Activated T-helper 1 cell treated with anti-CD3 and anti-CD28 coated beads, Interleukin-12 subunit alpha, Interleukin-12 subunit beta, Interleukin-2, Interleukin-4 antibody, amounts not matched to agents 30 ng/mL and 10 ng/mL and 1 ng/mL, durations not matched to agents 14 hours and 24 hours and 36 hours (primary cell): ENCODE data around the gene DDR1. TPM values are rescaled to one million over a fixed set of nuclear protein-coding genes. Genes with fewer than 3 reads are reported as not detected.

Source experiments
- DNase-seq: peaks from one replicate; pipeline ENCODE4 v3.0.0; 2021; ENCODE audit warnings: low spot score
- H3K27ac Mint-ChIP-seq: one replicate; pipeline ENCODE4 v1.8.0; 2021; ENCODE audit warnings: mild to moderate bottlenecking, mixed read lengths
- H3K27me3 Mint-ChIP-seq: one replicate; pipeline ENCODE4 v1.8.0; 2022; ENCODE audit warnings: mild to moderate bottlenecking, moderate library complexity, mixed read lengths; ENCODE audit not compliant: insufficient read depth
- H3K36me3 Mint-ChIP-seq: one replicate; pipeline ENCODE4 v1.8.0; 2021; ENCODE audit warnings: low read depth, mixed read lengths
- H3K4me1 Mint-ChIP-seq: one replicate; pipeline ENCODE4 v1.8.0; 2021; ENCODE audit warnings: low read depth, mixed read lengths
- H3K4me3 Mint-ChIP-seq: one replicate; pipeline ENCODE4 v1.8.0; 2021; ENCODE audit warnings: mild to moderate bottlenecking, moderate library complexity, mixed read lengths
- H3K9me3 Mint-ChIP-seq: one replicate; pipeline ENCODE4 v1.8.0; 2021; ENCODE audit warnings: mixed read lengths
- intact Hi-C: fragments of 100-400 bp; cut with micrococcal nuclease; formaldehyde crosslinking; loops from one replicate; pipeline ENCODE4 v1.15.1; 2024
- total RNA-seq: library from RNA; stranded (reverse); gene quantifications from 2 replicates; pipeline ENCODE4 v1.2.3, GENCODE V29; 2022

The DDR1 gene
- total RNA-seq, 1 donor from 2014 or later = 21.4 TPM

DNA sequence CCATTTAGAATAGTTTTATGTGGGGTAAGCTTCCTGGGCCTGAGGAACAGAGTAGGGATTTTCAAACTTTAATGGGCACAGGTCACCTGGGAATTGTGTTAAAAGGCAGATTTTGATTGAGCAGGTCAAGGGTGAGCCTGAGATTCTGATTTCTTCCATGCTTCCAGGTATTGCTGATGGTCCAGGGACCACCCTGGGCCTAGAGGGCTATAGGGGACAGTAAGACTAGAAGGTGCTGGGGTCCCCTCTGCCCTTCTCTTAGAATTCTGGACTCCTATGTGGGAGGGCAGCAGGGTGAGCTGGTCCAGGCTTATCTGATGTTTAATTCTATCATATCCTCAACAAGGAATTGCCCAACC lies 2.6 kb downstream of the DDR1 start:
- Mint-ChIP-seq H3K27me3 (no peaks in the 10 kb centered on the region), H3K27ac (no peak overlapping the region), H3K4me1 (peaks cover 34% of the 10 kb centered on the region), H3K9me3 (no peaks in the 10 kb centered on the region), H3K4me3 (no peak overlapping the region), H3K36me3 (no peaks in the 10 kb centered on the region)
- no peak for DNase-seq
- intact Hi-C loops = no loop called here

DNA sequence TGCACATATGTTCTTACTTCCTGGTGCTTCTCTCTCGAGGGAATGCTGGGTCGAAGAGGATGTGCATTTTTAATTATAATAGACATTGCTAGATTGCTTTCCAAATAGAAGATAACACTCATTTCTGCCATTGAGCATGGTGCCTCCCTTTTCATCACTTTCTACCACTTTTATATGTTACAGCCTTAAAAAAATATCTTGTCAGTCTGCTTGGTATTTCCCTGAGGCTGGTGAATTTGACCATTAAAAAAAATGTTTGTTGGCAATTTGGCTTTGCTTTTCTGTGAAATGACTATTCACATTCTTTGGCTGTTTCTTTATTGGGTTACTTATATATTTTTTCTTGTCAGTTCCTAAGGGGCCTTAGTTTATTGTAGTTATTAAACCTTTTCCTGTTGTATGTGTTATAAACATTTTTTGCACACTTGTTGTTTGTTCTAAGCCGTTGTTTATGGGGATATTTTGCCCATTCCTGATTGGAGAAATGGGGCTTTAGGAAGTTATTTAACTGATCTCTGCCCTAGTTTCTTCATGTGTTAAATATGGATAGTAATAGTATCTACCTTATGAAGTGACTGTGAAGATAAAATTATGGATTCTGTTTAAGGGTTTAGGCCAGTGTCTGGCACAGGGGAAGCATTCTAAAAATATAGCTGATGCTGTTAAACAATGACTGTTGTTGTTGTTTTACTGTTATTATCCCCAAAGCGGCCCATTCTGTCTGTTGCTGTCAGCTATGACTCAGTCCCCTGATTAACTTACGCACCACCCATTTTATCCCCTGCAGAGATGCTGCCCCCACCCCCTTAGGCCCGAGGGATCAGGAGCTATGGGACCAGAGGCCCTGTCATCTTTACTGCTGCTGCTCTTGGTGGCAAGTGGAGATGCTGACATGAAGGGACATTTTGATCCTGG lies 3.8 kb downstream of the DDR1 start:
- H3K9me3 Mint-ChIP-seq = no peaks in the 10 kb centered on the region
- no peak overlapping the region for H3K27ac Mint-ChIP-seq
- no peaks in the 10 kb centered on the region for H3K27me3 Mint-ChIP-seq
- H3K4me1 Mint-ChIP-seq = peaks cover 29% of the 10 kb centered on the region
- intact Hi-C loops = no loop called here
- no peaks in the 10 kb centered on the region for H3K36me3 Mint-ChIP-seq
- H3K4me3 Mint-ChIP-seq = no peak overlapping the region
- no peak for DNase-seq

DNA sequence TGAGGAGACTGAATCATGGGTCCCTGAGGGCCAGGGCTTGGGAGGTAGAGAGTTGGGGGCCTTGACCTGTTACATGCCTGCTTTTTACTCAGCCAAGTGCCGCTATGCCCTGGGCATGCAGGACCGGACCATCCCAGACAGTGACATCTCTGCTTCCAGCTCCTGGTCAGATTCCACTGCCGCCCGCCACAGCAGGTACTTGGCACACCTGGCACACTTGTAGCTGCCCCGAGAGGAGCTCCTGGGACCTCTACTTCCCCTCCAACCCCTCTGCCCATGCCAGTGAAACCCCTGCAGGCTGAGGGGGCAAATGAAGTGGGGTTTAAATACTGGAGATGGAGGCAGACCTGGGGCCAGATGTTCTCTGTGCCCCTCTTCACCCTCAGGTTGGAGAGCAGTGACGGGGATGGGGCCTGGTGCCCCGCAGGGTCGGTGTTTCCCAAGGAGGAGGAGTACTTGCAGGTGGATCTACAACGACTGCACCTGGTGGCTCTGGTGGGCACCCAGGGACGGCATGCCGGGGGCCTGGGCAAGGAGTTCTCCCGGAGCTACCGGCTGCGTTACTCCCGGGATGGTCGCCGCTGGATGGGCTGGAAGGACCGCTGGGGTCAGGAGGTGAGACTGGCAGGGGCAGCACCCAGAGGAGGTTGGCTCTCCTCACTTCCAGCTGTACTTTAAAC lies 4.6 kb downstream of the DDR1 start:
- no peaks in the 10 kb centered on the region for H3K36me3 Mint-ChIP-seq
- intact Hi-C loops = no loop called here
- H3K4me3 Mint-ChIP-seq = no peak overlapping the region
- no peaks in the 10 kb centered on the region for H3K27me3 Mint-ChIP-seq
- no peaks in the 10 kb centered on the region for H3K9me3 Mint-ChIP-seq
- peaks cover 23% of the 10 kb centered on the region for H3K4me1 Mint-ChIP-seq
- no peak overlapping the region for H3K27ac Mint-ChIP-seq
- no peak for DNase-seq

DNA sequence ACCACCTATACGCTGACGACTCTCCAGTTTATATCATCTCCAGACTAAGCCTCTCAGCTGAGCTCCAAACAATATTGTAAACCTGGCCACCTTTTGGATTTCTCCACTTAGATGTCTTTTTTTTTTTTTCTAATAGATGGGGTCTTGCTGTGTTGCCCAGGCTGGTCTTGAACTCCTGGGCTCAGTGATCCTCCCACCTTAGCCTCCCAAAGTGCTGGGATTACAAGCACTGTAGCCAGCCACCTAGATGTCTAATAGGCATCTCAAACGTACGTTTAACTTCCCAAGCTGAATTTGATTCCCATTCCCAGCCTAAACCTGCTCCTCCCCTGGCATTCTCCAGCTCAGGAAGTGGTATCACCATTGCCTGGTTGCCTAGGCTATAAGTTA lies 5.2 kb downstream of the DDR1 start:
- intact Hi-C loops = no loop called here
- no peaks in the 10 kb centered on the region for H3K36me3 Mint-ChIP-seq
- no peaks in the 10 kb centered on the region for H3K27me3 Mint-ChIP-seq
- H3K9me3 Mint-ChIP-seq = no peaks in the 10 kb centered on the region
- no peak for DNase-seq
- no peak overlapping the region for H3K4me3 Mint-ChIP-seq
- peaks cover 23% of the 10 kb centered on the region for H3K4me1 Mint-ChIP-seq
- no peak overlapping the region for H3K27ac Mint-ChIP-seq

DNA sequence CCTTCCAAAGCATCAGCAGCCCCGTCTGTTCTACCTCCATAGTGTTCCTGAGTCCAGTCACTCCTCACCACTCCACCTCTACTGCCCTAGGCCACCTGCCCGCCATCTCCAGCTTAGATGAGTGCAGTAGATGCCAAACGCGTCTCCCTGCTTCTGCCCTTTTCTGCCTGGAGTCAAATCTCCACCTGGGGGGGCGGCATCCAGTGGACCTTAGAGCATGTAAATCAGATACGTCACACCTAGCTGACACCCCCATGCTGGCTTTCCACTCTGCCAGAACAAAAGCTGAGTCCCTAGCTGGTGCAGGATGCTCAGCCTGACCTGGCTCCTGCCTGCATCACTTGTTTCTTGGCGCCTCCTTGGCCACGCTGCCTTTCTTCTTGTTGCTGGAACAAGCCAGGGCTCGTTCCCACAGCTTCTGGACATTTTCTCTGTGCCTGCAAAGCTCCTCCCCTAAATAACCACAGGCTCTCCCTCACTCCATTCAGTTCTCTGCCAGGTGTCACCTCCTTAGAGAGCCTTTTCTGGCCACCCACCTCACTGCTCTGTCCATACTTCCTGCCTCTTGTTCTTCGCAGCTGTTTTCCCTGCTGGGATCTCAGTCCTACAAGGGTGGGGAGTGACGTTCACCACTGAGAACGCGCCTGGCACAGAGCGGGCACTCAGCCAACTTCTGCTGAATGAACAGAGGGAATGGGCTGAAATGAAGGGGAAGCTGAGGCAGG lies 5.8 kb downstream of the DDR1 start:
- Mint-ChIP-seq H3K36me3 (peaks cover 6% of the 10 kb centered on the region), H3K27ac (no peak overlapping the region), H3K9me3 (no peaks in the 10 kb centered on the region), H3K4me1 (peaks cover 19% of the 10 kb centered on the region), H3K27me3 (no peaks in the 10 kb centered on the region), H3K4me3 (no peak overlapping the region)
- DNase-seq = no peak
- intact Hi-C loops = no loop called here

DNA sequence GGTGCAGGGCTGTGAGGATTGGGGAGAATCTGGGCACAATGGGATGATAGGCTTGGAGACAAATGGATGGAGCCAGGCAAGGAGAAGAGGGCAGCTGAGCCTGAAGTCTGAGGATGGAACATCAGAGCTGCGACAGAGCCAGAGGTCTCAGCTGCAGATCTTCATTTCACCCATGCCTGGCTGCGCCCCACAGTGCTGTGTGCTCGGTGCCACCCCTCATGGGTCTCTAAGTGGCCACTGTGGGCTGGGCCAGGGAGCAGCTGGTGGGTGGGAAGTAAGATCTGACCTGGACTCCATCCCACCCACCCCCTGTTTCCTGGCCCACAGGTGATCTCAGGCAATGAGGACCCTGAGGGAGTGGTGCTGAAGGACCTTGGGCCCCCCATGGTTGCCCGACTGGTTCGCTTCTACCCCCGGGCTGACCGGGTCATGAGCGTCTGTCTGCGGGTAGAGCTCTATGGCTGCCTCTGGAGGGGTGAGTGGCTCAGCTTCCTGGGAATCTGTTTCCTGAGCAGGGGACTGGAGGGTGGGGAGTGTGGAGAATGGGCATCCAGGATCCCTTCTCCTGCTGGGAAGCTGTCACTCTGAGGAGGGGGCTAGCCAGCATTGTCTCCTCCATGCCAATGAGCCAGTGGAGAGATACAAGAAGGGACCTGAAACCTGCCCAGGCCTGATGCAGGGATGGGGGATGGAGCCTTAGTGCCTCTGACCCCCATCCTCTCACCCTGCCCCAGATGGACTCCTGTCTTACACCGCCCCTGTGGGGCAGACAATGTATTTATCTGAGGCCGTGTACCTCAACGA lies 6.5 kb downstream of the DDR1 start:
- no peaks in the 10 kb centered on the region for H3K27me3 Mint-ChIP-seq
- H3K36me3 Mint-ChIP-seq = peaks cover 6% of the 10 kb centered on the region
- H3K27ac Mint-ChIP-seq = no peak overlapping the region
- H3K4me1 Mint-ChIP-seq = peaks cover 12% of the 10 kb centered on the region
- H3K9me3 Mint-ChIP-seq = no peaks in the 10 kb centered on the region
- no peak overlapping the region for H3K4me3 Mint-ChIP-seq
- DNase-seq = no peak
- intact Hi-C loops = no loop called here

DNA sequence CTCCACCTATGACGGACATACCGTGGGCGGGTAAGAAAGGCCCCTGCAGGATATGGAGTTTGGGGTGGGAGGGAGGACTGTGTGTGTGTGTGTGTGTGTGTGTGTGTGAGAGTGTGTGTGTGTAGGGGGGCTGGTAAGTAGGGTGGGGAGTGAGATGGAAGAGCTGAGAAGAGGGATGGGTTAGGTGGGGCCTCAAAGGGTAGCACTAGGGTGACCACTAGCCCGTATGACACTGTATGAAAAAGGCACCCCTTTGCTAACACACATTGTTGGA lies 7.1 kb downstream of the DDR1 start:
- Mint-ChIP-seq H3K27ac (no peak overlapping the region), H3K9me3 (no peaks in the 10 kb centered on the region), H3K4me1 (peaks cover 6% of the 10 kb centered on the region), H3K4me3 (no peak overlapping the region), H3K36me3 (peaks cover 6% of the 10 kb centered on the region), H3K27me3 (no peaks in the 10 kb centered on the region)
- no peak for DNase-seq
- intact Hi-C loops = no loop called here

DNA sequence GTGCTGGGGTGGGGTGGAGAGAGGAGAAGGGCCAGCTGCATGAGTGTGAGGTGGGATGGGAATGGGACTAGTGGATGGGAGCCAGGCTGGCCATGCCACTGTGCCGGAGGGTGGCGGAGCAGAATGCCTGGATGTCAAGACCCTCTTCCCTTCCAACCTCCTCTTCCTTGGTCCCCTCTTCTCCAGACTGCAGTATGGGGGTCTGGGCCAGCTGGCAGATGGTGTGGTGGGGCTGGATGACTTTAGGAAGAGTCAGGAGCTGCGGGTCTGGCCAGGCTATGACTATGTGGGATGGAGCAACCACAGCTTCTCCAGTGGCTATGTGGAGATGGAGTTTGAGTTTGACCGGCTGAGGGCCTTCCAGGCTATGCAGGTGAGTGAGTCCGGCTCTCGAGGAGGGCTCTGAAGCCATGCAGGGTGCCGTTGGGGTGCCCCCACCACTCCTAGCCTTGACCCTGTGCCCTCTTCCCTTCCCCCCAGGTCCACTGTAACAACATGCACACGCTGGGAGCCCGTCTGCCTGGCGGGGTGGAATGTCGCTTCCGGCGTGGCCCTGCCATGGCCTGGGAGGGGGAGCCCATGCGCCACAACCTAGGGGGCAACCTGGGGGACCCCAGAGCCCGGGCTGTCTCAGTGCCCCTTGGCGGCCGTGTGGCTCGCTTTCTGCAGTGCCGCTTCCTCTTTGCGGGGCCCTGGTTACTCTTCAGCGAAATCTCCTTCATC lies 7.7 kb downstream of the DDR1 start:
- intact Hi-C loops = no loop called here
- Mint-ChIP-seq H3K27ac (no peak overlapping the region), H3K4me1 (peaks cover under 1% of the 10 kb centered on the region), H3K4me3 (no peak overlapping the region), H3K27me3 (no peaks in the 10 kb centered on the region), H3K36me3 (peaks cover 6% of the 10 kb centered on the region), H3K9me3 (no peaks in the 10 kb centered on the region)
- no peak for DNase-seq

DNA sequence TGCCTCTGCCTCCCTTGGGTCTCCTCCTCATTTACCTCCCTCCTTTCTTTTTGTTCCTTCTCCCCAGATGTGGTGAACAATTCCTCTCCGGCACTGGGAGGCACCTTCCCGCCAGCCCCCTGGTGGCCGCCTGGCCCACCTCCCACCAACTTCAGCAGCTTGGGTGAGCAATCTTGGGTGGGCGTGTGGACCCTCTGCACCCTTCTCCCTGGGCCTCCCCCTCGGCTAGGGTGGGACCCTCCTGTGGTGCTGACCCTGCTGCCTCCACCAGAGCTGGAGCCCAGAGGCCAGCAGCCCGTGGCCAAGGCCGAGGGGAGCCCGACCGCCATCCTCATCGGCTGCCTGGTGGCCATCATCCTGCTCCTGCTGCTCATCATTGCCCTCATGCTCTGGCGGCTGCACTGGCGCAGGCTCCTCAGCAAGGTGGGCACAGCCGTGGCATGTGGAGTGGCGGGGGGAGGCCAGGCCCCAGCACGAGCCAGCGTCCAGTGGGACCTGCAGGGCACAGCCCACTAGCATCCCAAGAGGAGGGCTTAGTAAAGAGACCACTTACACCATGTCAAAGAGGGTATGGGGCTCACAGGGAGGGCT lies 8.8 kb downstream of the DDR1 start:
- H3K4me1 Mint-ChIP-seq = no peaks in the 10 kb centered on the region
- DNase-seq = no peak
- no peak overlapping the region for H3K27ac Mint-ChIP-seq
- H3K4me3 Mint-ChIP-seq = no peak overlapping the region
- intact Hi-C loops = no loop called here
- no peaks in the 10 kb centered on the region for H3K27me3 Mint-ChIP-seq
- no peaks in the 10 kb centered on the region for H3K9me3 Mint-ChIP-seq
- peaks cover 6% of the 10 kb centered on the region for H3K36me3 Mint-ChIP-seq

DNA sequence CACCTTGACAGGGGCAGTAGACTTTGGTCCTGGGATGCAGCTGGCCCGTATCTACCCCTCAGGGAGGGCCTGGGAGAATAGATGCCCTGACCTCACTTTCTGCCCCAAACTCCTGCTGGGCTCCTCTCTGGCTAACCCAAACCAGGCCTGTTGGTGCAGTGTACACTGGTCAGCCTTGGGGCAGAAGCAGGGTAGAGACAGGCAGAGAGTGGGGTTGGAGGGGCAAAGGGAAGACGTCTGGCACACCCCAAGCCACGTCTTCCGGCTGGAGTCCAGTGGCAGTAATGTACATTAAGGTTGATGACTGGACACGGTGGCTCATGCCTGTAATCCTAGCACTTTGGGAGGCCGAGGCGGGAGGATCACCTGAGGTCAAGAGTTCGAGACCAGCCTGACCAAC lies 9.3 kb downstream of the DDR1 start:
- Mint-ChIP-seq H3K27me3 (no peaks in the 10 kb centered on the region), H3K9me3 (no peaks in the 10 kb centered on the region), H3K4me3 (no peak overlapping the region), H3K4me1 (no peaks in the 10 kb centered on the region), H3K36me3 (peaks cover 6% of the 10 kb centered on the region), H3K27ac (no peak overlapping the region)
- no peak for DNase-seq
- intact Hi-C loops = no loop called here

DNA sequence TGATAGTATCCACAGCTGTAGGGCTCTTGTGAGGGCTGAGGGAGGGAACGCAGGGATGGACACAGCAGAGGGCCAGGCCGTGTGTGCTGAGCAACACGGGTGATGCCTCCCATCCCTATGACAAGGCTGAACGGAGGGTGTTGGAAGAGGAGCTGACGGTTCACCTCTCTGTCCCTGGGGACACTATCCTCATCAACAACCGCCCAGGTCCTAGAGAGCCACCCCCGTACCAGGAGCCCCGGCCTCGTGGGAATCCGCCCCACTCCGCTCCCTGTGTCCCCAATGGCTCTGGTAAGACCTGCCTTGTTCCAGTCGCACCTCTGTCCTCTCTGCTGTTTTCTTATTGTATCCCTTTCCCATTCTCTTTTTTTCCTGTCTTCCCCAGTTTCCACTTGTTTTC lies 10.1 kb downstream of the DDR1 start:
- H3K27ac Mint-ChIP-seq = no peak overlapping the region
- peaks cover 6% of the 10 kb centered on the region for H3K36me3 Mint-ChIP-seq
- H3K27me3 Mint-ChIP-seq = no peaks in the 10 kb centered on the region
- H3K4me3 Mint-ChIP-seq = no peak overlapping the region
- intact Hi-C loops = no loop called here
- no peak for DNase-seq
- H3K9me3 Mint-ChIP-seq = no peaks in the 10 kb centered on the region
- no peaks in the 10 kb centered on the region for H3K4me1 Mint-ChIP-seq

DNA sequence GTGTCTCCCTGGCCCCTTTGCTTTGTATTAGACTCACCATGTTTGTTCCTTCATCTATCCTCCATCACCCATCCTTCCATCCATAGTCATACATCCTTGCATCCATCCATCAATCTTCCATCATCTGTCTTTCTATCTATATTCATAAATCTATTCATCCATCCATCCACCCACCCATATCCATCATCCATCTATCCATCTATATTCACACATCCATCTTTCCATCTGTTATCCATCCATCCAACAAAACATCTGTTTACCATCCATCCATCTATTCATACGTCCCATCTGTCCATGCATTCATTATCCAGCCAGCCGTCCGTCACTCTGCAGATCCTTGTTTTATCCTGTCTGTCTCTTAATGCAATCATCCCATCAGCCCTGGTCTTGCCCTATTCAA lies 10.6 kb downstream of the DDR1 start:
- H3K4me1 Mint-ChIP-seq = no peaks in the 10 kb centered on the region
- DNase-seq = no peak
- no peak overlapping the region for H3K27ac Mint-ChIP-seq
- no peaks in the 10 kb centered on the region for H3K27me3 Mint-ChIP-seq
- intact Hi-C loops = no loop called here
- peaks cover 6% of the 10 kb centered on the region for H3K36me3 Mint-ChIP-seq
- no peak overlapping the region for H3K4me3 Mint-ChIP-seq
- no peaks in the 10 kb centered on the region for H3K9me3 Mint-ChIP-seq
